Ovary (tissue), 3 donors: ENCODE results near the gene TM4SF1.

Source experiments
- CTCF ChIP-seq, 3 donors: fragments of 450-650 bp in 2 of 3; fragments of 200-600 bp in 1 of 3; IDR thresholded peaks; one replicate each; pipeline versions ENCODE4 v1.5.1 to v1.8.0; 2016 to 2022; ENCODE audit warnings: antibody characterized with exemption in 3 of 3, mild to moderate bottlenecking in 1 of 3
- POLR2A ChIP-seq: fragments of 450-650 bp; IDR thresholded peaks from one replicate; pipeline ENCODE4 v1.6.1; 2017; ENCODE audit warnings: antibody characterized with exemption, mild to moderate bottlenecking, moderate library complexity
- donor health status: DM: no; HTN: no; CAD: no.

- TF ChIP-seq POLR2A (no peak), CTCF (IDR thresholded peaks at IDR 0.05) (no peak)
Observed at GRCh38 chr3:149401926-149402310, 24.5 kb upstream of the TM4SF1 start.
